Ammon's horn (tissue), 1 donor: ENCODE results near the gene FAM200A.
"Not testable (repeated sequence)": the region's sequence is repeated elsewhere in the genome, so short reads cannot be mapped to it uniquely, and the experiment has no call there.

Experiments
- DNase-seq: peaks from one replicate; pipeline ENCODE4 v3.0.0-alpha.2; 2016; ENCODE audit warnings: low spot score

FAM200A gene

DNA sequence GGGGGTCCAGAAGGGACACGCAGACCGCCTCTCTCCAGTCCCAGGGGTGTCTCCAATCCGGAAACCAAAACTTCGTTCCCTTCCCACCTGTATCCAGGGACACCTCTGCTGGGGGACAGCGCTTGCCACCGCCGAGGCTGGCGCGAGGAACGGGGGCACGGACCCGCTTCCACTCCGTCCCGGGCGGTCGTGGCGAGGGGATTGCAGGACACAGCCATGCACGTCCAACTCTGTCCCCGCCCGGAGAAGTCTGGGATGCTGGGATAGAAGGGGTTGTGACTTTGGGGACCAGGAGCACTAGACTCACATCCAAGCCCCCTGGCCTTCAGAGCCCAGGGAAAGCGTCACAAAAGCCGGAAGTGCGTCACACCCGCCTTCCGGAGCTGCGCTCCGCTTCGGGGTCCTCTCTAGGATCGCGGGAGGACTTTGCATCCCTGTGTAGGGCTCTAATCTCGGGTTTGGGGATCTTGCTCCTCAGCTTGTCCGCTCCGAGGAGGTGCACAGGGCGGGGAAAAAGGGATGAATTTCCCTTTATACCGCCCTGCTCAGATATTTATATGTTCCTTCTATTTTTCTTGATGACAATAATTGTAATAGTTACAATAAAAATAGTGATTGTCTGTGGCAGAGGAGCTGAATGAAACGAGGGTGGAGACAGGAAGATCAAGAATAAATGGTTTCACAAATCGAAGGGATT is at the start of gene FAM200A:
FAM200A (minus strand) TSS at position 348 of the 697 bp plus-strand sequence. CDS start 3,707 bp downstream, outside the sequence.
- DNase-seq, result peak; percentile 93

DNA sequence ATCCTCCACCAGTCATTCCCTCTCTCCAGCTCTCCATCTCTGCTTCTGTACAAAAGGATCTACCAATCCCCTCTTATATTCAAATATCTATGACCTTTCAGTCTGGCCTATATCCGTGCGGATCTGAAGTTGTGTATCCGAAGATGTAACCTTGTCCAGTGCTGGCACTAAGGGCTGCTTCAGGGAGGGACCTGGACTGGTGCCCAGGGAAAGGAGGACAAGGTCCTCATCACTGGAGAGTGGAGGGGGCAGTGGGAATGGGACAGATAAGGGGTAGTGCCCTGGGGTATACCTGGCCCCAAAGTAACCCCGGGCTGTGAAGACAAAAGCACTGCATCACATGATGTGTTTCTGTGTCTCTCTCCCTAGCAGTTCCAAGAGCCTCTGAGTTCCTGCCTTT is 47.9 kb upstream of the FAM200A start:
- DNase-seq, result no peak

DNA sequence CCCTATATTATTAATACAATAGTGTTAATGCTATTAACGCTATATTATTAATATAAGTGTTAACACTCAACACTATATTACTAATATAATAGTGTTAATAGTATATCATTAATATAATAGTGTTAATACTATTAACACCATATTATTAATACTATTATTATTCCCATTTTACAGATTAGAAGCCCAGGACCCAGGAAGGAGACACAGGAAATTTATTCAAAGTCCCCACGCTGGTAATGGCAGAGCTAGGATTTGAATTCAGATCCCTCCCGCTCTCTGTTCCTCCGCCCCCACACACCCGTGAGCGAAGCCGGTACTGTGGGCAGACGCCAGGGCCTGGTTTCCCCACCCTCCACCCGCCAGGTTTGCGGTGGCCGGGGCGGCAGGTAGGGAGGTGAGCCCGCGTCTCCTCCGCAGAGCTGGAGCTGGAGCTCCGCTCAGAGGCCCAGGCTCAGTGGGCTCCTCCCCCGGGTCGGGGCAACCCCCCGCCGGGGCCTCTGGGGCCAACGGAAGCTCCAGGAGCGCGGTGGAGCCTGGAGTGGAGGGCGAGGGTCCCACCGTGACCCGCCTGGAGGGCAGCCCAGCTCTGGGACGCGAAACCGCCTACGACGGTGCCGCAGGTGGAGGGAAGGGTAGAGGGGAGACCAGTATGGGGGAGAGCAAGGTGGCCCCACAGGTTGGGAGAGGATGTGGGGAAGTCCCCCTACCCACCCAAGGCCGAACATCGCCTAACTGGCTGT is 46.0 kb upstream of the FAM200A start, which contains the start of gene TMEM225B:
TMEM225B (plus strand) TSS at position 506 of the 740 bp plus-strand sequence. CDS start 6,122 bp downstream, outside the sequence.
- DNase-seq, result no peak

DNA sequence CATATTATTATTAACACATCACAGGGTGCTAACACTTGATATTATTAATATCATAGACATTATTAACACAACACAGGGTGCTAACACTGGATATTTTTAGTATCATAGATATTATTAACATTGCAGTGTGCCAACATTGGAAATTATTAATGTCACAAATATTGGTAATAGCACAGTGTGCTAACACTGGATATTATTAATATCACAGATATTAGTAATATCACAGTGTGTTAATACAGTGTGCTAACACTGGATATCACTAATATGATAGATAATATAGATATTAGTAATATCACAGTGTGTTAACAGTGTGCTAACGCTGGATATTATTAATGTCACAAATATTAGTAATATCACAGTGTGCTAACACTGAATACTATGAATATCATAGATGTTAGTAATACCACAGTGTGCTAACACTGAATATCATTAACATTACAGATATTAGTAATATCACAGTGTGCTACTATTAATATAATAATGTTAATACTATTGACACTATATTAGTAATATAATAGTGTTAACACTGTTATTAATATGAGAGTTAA is 44.6 kb upstream of the FAM200A start:
- DNase-seq, result no peak

DNA sequence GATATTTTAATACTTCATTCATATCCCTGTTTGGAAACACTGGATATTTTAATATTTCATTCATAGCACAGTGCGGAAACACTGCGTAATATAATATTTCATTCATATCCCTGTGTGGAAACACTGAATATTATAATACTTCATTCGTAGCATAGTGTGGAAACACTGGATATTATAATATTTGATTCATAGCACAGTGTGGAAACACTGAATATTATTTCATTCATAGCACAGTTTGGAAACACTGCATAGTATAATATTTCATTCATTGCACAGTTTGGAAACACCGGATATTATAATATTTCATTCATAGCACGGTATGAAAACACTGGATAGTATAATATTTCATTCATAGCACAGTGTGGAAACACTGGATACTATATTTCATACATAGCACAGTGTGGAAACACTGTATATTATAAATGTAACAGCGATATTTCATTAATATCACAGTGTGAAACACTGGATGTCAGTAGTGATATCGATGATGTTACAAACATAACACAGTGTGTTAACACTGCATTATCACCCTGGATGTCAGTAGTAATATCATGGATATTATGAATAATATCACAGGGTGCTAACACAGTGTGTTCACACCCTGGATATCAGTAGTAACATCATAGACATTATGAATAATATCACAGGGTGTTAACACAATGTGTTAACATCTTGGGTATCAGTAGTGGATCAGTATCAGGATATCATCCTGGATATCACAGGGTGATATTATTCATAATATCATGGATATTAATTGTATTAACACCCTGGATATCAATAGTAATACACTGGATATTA is 43.2 kb upstream of the FAM200A start:
- DNase-seq, result no peak

DNA sequence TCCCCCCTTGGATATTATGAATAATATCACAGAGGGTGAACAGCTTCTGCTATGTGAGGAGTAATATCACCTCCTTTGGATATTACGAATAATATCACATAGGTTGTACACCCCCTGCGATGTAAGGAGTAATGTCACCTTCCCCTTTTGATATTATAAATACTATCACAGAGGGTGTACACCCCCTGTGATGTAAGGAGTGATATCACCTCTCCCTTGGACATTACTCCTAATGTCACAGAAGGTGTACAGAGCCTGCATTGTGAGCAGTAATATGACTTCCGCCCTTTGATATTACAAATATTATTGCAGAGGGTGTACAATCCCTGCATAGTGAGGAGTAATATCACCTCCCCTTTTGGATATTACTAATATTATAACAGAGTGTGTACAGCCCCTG is 37.0 kb upstream of the FAM200A start:
- no peak for DNase-seq

DNA sequence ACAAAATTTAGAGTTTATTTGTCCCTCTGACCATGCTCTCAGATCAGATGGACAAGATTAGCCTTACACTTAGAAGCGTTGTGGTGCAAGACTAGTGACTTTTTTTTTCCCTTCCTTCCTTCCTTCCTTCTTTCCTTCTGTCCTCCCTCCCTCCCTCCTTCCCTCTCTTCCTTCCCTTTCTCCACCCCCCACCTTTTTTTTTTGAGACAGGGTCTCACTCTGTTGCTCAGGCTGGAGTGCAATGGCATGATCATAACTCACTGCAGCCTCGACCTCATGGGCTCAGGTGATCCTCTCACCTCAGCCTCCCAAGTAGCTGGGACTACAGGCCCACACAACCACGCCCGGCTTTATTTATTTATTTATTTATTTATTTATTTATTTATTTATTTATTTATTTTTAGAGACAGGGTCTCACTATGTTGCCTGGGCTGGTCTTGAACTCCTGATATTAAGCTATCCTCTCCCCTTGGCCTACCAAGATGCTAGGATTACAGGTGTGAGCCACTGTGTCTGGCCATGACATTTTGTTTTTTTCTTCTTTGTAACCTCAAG is 28.9 kb upstream of the FAM200A start:
- not testable (repeated sequence) for DNase-seq

DNA sequence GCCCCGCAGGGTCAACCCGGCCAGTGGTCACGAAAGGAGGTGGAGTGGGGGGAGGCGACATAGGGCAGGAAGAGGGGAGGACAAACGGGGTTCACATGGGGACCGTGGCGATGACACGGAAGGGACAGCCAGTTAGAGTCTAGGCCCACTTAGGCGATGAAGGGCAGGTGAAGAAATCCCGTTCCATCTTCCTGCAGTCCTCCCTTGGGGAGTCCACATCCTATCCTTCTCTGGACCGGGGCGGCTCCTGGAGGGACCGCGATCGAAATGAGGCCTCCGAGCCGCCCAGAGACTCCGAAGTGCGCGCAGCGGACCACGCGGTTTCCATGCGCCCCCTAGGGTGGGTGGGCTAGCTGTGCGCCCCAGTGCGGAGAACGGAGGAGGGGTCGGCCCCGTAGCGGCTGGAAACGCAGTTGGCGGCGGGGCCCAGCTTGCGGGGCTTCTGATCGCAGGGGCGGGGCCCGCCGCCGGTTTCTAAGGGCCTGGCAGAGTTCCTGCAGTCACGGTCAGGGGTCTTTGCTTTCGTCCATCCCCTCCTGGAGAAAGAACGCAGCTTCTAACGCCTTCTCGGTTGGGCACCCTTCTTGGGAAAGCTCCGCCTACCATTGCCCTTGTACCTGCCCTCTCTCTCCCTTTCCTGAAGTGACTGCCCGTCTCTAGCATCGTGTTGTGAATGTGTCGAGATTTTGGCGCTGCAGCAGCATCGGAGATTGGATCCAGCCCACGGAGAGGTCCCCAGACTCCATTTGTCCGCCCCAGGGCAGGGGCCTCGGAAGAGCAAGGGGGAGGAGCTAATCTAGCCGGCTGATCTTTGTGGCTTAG is 28.3 kb upstream of the FAM200A start:
- peak; percentile 50 for DNase-seq

DNA sequence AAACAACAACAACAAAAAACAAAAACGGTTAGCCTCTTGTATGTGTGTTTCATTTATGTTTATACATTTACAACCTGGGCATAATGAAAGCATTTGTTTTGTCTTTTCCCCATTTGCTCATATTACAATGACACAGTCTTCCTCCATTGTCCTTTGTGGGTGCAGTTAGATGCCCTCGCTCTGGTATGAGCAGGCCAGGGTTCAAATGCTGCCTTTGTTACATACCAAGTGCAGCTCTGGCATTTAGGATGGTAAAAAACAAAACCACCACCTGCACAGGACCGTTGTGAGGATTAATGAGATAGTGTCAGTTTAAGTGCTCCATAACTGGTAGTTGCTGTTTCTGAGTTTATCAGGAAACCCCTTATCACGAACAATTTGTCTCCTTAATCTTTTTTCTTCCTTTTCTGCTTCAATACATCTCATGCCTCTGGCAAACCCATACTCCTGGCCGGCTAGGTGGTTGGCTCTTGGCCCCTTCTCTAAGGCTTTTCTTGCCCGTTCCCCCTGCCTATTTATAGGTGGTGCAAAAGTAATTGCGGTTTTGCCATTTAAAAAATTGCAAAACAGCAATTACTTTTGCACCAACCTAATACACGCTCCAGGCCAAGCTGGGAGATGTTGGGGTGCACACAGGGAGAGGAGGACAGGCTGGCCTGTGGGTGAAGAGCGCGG is 27.5 kb upstream of the FAM200A start:
- DNase-seq, result peak; percentile 24

DNA sequence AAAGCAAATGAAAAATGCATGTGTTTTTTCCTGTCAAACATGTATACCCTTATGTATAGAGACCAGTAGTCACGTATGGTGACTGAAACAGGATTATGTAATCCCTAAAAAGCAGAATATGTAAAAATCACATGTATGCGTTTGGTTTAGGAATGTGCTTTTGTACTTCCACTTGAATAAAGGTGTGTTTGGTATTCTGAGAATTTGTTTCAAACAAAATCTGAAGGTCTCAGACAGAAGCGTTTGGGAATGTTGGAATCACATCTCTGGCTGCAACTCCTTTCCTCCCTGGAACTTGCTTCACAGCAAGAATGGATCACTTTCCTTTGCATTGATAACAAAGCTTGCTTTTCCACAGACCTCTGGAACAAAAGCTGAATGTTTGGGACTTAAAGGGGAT is 24.3 kb upstream of the FAM200A start:
- DNase-seq, result no peak

DNA sequence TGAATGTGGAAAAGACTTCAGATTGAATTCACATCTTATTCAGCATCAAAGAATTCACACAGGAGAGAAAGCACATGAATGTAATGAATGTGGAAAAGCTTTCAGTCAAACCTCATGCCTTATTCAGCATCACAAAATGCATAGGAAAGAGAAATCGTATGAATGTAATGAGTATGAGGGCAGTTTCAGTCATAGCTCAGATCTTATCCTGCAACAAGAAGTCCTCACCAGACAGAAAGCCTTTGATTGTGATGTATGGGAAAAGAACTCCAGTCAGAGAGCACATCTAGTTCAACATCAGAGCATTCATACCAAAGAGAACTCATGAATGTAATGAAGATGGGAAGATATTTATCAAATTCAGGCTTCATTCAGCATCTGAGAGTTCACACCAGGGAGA is 21.3 kb upstream of the FAM200A start:
- DNase-seq, result no peak

DNA sequence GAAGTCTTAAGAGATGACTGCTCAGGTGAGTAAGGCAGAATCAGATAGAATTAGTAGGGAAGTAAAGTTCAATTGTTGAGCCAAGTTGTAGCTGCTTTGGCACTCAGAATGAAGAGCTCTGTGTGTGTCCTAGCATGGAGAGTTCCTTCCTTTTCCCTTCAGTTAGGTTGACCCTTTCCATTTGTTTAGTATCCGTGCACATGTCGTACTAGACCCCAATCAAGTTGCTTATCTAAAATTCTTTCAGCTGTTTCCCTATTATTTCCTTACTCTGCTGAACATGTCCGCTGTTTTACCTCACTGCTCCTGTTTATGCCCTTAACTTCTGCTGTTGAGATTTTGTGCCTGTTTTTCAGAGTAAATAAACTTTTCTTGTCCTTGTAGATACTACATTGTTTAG is 19.9 kb upstream of the FAM200A start:
- DNase-seq, result no peak

DNA sequence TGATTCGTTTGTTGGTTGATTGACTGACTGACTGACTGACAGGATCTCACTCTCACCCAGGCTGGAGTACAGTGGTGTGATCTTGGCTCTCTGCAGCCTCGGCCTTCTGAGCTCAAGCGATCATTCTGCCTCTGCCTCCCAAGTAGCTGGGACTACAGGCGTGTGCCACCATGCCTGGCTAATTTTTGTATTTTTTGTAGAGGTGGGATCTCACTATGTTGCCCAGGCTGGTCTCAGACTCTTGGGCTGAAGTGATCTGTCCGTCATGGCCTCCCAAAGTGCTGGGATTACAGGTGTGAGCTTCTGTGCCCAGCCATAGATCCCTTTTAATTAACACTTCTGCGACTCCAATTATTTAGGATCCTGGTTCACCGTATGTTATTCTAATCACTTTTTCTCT is 16.9 kb upstream of the FAM200A start:
- DNase-seq, result not testable (repeated sequence)

DNA sequence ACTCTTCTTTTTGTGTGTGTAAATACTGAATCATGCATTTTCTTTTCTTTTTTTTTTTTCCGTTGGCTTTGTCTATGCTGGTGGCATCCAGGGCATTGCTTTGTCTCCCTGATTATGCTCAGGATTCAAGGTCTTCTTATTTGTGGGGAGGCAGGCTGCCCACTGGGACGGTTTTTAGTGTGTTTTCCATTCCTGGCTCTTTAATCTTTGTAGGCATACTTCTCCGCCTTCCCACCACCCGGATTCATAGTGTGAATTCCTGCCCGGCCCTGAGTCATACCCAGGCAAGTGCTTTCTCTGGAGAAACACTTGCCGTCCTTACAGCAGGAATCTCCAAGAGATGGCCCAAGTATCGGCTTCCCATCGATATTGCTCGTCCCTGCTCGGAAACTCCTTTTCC is 11.7 kb upstream of the FAM200A start:
- DNase-seq, result no peak

DNA sequence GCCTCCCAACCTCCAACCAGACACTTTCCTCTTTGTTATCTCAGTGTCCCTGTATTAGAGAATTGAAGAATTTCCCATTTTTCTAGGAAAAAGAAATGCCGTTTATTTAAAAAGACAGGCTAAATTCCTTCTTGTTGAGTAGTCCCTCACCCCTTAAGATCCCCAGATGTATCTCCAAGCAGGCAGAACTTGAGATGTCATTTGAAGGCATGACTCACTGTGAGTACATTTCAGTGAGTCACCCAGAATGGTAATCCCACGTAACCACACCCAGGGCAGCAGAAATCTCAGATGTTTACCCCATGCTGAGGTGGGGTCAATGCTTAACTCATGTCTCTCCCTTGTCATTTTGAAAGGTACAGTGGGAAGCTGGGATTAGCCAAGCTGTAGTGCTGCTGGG is 10.9 kb upstream of the FAM200A start:
- no peak for DNase-seq

DNA sequence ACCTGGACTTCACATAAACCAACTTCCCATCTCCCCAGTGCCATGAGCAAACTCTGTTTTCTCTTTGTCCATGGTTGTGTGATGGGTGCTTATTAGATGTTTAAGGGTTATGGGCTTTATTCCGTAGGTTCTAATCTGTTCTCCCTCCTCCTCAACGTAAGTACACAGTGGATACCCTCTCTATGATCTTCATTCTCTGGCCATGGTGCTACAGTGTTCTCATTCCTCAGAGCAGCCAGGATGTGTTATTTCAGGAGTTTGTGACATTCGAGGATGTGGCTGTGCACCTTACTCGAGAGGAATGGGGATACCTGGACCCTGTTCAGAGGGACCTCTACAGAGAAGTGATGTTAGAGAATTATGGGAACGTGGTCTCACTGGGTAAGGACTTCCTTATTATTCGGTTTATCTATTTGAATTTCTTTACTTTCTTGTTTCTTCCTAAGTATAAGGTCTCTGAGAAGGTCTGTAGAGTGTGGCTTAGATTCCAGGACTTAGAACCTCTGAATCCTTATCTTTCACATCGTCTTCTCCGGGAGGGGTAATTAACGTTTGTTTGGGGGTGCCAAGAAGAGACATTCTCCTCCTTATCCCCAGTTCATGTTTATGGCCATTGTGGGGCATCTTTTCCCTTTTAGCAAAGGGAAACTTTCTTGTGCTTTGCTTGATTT is 10.3 kb upstream of the FAM200A start:
- no peak for DNase-seq

DNA sequence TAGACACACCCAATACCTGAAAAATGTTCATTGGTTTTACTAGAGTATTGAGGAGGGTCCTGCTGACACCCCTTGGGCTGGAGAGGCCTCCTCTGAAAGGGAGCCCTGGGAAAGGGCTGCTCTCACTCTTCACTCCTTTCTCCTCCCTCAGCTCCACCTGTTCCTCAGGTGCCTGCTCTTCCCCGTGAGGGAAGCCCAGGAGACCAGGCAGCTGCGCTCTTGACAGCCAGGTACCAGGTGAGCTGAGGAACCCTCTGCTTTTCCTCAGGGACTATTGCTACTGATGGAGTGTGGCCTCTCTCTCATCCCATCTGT is 9.8 kb upstream of the FAM200A start:
- no peak for DNase-seq

DNA sequence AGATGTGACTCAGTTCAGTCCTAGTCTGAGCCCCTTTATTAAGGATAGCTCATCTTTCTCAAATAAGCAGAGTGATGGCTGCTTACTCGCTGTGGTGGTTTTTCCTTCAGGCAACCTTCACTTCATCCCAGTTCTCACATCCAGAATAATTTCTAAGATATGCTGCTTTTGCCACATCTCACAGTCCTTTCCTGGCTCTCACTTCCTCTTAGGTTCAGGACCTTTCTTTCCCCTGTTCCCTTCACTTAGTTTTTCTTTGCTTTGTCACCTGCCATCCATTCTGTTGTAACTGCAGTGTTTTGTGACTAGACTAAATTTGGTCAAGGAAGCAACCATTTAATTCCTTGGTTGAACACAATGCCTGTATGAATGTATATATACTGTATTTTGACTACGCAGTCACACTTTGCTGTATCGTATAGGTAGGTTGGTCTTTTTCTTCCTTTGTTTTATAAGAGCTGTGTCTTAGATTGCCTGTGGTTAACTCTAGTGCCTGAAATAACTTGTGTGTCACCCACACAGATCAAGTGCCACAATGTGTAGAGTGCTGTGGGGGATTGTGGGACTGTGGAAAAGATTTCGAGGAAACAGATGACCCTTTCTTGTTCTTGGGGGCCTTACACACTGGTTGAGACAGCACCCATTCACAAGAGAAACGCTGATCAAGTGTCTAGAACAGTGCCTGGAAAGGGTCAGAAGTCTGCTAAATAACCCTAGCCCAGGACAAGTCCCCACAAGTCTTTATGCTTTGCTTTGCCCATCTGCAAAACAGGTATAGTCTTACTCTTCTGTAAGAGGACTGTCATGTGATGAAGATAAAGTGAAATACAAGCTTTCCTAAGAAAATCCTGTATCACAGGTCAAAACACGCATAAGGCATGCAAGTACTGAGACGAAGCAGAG is 9.2 kb upstream of the FAM200A start:
- no peak for DNase-seq
